Ishikawa (cell line): ENCODE measurements around the gene ACER1.
A peak's percentile ranks its signal among the peaks of the same experiment; 100 is the strongest.

ENCODE experiments used
- CEBPB ChIP-seq: IDR thresholded peaks from 2 replicates; pipeline ENCODE4 v1.6.1; 2012
- CREB1 ChIP-seq: IDR thresholded peaks from 2 replicates; pipeline ENCODE4 v1.6.1; 2012; ENCODE audit warnings: low read depth
- EGR1 ChIP-seq: IDR thresholded peaks from 2 replicates; pipeline ENCODE4 v1.6.1; 2012
- EP300 ChIP-seq: IDR thresholded peaks from 2 replicates; pipeline ENCODE4 v1.6.1; 2012; ENCODE audit warnings: borderline replicate concordance
- FOXM1 ChIP-seq: IDR thresholded peaks from 2 replicates; pipeline ENCODE4 v1.6.1; 2012; ENCODE audit warnings: low read depth, borderline replicate concordance
- MAX ChIP-seq: IDR thresholded peaks from 2 replicates; pipeline ENCODE4 v1.6.1; 2012
- NFIC ChIP-seq: IDR thresholded peaks from 2 replicates; pipeline ENCODE4 v1.6.1; 2012
- RAD21 ChIP-seq: IDR thresholded peaks from 2 replicates; pipeline ENCODE4 v1.6.1; 2012; ENCODE audit warnings: low read depth
- REST ChIP-seq: IDR thresholded peaks from 2 replicates; pipeline ENCODE4 v1.6.1; 2012; ENCODE audit warnings: low read depth, mild to moderate bottlenecking
- TAF1 ChIP-seq: IDR thresholded peaks from 2 replicates; pipeline ENCODE4 v1.6.1; 2012; ENCODE audit warnings: low read depth, mild to moderate bottlenecking
- TCF12 ChIP-seq: IDR thresholded peaks from 2 replicates; pipeline ENCODE4 v1.6.1; 2012; ENCODE audit warnings: low read depth
- TEAD4 ChIP-seq: IDR thresholded peaks from 2 replicates; pipeline ENCODE4 v1.6.1; 2012
- USF1 ChIP-seq: IDR thresholded peaks from 2 replicates; pipeline ENCODE4 v1.6.1; 2012
- YY1 ChIP-seq: IDR thresholded peaks from 2 replicates; pipeline ENCODE4 v1.6.1; 2012; ENCODE audit warnings: low read depth
- ZBTB7A ChIP-seq: IDR thresholded peaks from 2 replicates; pipeline ENCODE4 v1.6.1; 2012; ENCODE audit warnings: low read depth

Gene ACER1

GRCh38 chr19:6373813-6374108 lies 40.3 kb upstream of the ACER1 start:
- TF ChIP-seq CREB1: no peak
- 0 out of 2 replicates have a peak, but pooled peaks have one; percentile 20 for TF ChIP-seq ZBTB7A
- no peak for TF ChIP-seq MAX
- no peak for TF ChIP-seq CEBPB
- no peak for TF ChIP-seq REST

GRCh38 chr19:6373096-6373812 lies 39.8 kb upstream of the ACER1 start:
- TF ChIP-seq MAX: peak; percentile 44
- TF ChIP-seq NFIC: no peak

- TF ChIP-seq CEBPB (no peak), TAF1 (peak; percentile 78), YY1 (peak; percentile 73), TEAD4 (no peak), ZBTB7A (no peak; the same call in 1 of the 2 replicates), NFIC (0 out of 2 replicates have a peak, but pooled peaks have one; percentile 16), USF1 (no peak), EP300 (no peak; the same call in 1 of the 2 replicates), MAX (peak; percentile 64), EGR1 (peak; percentile 34; the same call in 1 of the 2 replicates)
Measured at GRCh38 chr19:6372594-6373095, 39.2 kb upstream of the ACER1 start, which contains the start of gene ALKBH7. Gene ALKBH7 (plus strand): TSS chr19:6372794. CDS start chr19:6372821, 27 bp downstream.

- TF ChIP-seq MAX (no peak), RAD21 (no peak), CREB1 (no peak), TEAD4 (no peak), NFIC (no peak), ZBTB7A (no peak), CEBPB (no peak), FOXM1 (no peak), EGR1 (no peak), TAF1 (no peak), USF1 (no peak), EP300 (no peak), TCF12 (no peak), YY1 (no peak), REST (no peak)
Measured at GRCh38 chr19:6364353-6364752, 30.9 kb upstream of the ACER1 start.

- TF ChIP-seq EP300 (no peak), USF1 (no peak), YY1 (no peak), MAX (no peak), TCF12 (no peak), EGR1 (no peak), FOXM1 (no peak), TEAD4 (no peak), CREB1 (no peak), TAF1 (no peak), ZBTB7A (no peak), RAD21 (no peak), REST (no peak)
Measured at GRCh38 chr19:6362351-6362801, 29.0 kb upstream of the ACER1 start.
